Measurements from ENCODE around the gene CCDC73.
"Not testable (repeated sequence)": the region's sequence is repeated elsewhere in the genome, so short reads cannot be mapped to it uniquely, and the experiment has no call there.

The CCDC73 gene

DNA sequence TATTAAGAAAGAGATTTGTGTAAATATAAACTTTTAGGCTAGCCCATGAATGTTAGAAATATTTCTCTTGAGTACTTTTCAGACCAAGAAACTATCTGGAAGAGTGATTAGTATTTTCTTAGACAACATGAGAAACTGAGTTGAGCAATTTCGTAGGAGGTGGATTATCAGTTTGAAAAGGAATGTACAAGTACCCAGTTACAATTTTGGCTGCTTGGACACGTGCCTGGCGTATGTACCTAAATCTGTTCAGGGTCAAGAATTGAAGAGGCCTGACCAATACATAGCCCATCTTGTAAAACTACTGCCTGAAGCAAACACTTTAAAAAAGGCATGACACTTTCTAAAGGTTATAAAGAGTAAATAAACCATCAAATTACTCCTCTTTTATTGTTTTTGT lies 71.1 kb downstream of the CCDC73 start:
- no peak for DNase-seq (ENCODE audit: low read depth, low spot score)
- H3K4me3 ChIP-seq (ENCODE audit: low read length), result no peak overlapping the region

DNA sequence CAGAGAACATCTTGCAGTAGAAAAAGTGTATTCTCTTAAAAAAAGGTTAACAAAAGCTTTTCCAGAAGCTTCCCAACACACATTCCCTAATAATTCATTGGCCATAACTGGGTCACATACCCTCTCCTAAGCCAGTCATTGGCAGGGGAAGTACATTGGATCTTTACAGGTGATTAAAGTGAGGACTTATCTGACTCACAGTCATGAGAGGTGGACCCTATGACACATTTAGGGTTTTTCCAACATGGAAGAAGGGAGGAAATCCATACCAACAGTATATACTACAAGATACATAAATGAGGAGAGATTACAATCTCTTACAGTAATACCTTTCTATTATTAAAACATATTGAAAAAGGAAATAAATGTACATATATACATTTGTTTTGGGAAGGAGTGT lies 72.2 kb downstream of the CCDC73 start:
- no peak overlapping the region for H3K4me3 ChIP-seq (ENCODE audit: low read length)
- no peak for DNase-seq (ENCODE audit: low read depth, low spot score)

DNA sequence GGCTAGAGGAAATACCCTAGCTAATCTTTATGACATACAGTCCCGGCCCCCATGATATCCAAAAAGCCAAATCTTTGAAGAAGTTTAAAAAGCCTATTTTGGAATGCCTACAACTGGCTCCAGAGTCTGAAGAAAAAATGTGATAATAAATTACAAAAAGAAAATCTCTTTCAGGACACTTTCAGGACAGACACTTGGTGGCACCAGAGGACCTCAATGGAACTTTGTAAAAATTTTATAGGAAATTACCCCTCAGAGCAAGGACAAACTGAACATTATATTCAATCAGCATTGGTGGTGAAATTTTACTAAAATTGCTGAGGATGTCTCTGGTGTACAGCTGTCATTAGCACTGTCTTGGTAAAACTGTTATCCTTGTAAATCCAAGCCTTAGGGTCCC lies 81.0 kb downstream of the CCDC73 start:
- no peak overlapping the region for H3K4me3 ChIP-seq (ENCODE audit: low read length)
- DNase-seq (ENCODE audit: low read depth, low spot score), result no peak

DNA sequence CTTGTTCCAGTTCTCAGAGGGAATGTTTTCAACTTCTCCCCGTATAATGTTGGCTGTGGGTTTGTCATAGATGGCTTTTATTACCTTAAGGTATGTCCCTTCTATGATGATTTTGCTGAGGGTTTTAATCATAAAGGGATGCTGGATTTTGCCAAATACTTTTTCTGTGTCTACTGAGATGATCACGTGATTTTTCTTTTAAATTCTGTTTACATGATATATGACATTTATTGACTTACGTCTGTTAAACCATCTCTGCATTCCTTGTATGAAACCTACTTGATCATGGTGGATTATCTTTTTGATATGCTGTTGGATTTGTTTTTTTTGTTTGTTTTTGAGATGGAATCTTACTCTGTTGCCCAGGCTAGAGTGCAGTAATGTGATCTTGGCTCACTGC lies 85.5 kb downstream of the CCDC73 start:
- not testable (repeated sequence) for H3K4me3 ChIP-seq (ENCODE audit: low read length); DNase-seq (ENCODE audit: low read depth, low spot score)

DNA sequence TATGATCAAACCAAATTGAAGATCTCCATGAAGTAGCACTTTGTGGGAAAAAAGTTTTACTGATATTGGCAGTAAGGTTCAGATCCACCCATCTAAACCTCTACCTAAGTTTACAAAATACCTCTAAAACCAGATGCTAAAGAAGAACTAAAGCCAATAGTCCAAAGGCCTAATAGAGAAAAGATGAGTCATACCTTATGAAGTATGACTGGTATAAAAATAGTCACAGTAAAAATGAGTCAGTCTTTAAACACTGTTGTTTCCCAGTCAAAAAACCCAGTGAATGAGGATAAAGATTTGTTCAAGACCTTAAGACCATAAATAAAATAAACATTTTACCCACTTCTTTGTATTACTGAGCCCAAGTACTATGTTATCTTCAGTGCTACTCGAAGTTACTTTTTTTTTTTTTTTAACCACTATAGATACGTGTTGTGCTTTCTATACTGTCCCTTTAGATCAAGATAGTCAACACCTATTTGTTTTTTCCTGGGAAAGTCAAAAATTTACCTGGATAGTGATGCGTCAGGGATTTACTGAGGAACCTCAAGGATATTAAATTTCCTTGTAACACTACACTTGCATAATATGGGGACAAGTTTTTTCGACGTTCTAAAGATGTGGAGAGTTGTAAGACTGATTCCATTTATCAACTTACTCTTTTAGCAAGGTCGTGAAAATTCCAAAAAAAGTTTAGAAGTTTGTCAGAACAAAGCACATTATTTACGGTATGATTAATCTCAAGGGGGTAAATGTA lies 87.3 kb downstream of the CCDC73 start:
- no peak for DNase-seq (ENCODE audit: low read depth, low spot score)

DNA sequence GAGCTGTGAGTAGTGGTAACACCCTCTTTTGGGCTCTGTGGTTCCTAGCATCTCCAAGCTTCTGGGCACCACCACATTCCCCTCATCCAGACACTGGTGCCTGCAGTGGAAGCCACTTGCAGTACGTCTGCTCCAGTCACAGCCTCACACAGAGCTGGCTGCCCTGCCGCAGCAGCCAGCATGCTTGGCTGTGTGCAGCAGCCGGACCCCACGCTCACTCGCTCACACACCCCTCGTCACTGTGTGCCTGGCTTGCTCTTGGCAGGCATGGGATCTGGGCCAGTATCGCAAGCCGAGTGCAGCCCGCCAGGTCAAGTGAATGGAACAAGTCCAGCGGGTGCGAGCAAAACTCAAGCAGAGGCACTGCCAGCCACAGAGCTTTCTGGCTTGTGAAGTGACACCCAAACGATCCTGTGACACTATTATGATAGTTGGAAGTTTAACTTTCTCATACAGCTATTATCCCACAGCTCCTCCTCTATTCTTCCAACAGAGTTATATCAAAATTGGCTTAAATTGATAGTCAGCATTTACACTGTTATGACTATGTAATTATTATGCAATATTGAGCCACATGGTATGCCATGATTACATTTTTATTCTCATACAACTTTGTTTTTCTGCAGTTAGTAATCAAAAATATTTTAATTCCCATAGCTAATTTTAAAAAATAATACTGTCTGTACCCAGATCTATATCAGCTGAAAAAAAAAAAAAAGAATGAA lies 89.0 kb downstream of the CCDC73 start:
- DNase-seq (ENCODE audit: low read depth, low spot score), result no peak

More for the DNA sequence above, 87.3 kb downstream of the CCDC73 start:
- no peak overlapping the region for H3K4me3 ChIP-seq (ENCODE audit: low read length)

DNA sequence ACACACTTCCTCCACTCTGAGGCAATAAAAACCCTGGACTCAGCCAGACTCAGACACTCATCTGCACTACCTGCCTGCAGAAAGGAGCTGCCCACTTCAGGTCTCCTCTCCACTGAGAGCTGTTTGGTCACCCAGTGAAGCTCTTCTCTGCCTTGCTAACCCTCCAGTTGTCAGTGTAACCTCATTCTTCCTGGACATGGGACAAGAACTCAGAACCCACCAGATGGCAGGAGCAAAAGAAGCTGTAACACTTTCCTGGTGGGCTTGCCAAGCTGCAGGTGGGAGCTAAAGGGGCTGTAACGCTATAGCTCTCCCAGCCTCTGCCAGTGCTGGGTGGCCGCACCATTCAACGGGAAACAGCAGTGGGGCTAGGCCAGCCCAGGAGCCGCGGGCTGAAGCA lies 89.7 kb downstream of the CCDC73 start:
- no peak for DNase-seq (ENCODE audit: low read depth, low spot score)
- no peak overlapping the region for H3K4me3 ChIP-seq (ENCODE audit: low read length)

More for the DNA sequence above, 89.0 kb downstream of the CCDC73 start:
- no peak overlapping the region for H3K4me3 ChIP-seq (ENCODE audit: low read length)

DNA sequence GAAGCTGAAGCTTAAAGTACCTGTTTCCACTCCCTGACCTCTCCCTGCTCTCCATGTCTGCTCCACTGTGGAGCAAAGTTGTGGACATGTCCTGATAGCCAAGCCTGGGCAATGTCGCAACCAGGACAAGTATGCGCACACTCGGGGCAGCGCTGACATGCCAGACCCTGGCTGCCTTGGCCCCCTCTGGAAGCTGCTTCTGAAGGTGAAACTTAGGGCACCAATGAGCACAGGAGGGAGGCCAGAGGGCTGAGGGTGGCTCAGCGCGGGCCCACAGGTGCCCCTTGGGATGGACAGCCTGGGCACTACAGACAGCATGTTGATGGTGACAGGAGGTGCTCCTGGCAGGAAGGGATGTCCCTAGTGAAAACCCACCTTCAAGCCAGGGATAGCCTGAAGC lies 90.2 kb downstream of the CCDC73 start:
- no peak for DNase-seq (ENCODE audit: low read depth, low spot score)
- no peak overlapping the region for H3K4me3 ChIP-seq (ENCODE audit: low read length)

DNA sequence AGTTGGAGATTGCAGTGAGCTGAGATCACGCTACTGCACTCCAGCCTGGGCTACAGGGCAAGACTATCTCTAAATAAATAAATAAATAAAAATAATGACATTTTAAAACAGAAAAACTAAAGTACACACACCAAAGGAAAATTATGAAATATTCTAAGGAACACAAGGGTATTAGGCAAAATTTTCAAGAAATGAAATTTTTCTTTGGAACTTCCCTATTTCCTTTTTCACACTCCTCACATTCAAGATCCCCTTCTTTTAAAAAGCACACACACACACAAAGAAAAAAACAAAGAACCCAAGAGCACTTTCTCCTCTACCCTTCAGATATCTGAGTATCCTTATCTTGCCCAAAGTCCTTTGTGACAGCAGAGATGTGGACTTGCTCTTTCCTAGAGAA lies 92.8 kb downstream of the CCDC73 start:
- H3K4me3 ChIP-seq (ENCODE audit: low read length), result no peak overlapping the region
- no peak for DNase-seq (ENCODE audit: low read depth, low spot score)

DNA sequence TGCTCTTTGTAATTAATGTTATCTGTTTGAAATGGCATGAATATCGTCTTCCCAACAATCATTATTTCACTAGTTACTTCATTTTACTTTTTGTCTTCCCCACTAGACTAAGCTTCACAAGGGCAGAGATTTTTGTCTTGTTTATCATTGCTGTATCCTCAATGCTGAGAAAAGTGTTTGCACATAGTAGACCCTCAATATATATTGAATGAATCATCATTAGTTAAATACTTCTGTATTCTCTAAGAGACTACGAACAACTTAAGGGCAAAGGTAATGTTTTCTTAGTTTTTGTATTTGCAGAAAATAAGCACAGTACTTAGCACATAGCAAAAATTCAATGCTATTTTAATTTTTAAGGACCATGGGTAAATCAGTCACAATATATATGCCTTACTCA lies 95.9 kb downstream of the CCDC73 start:
- no peak for DNase-seq (ENCODE audit: low read depth, low spot score)
- no peak overlapping the region for H3K4me3 ChIP-seq (ENCODE audit: low read length)

DNA sequence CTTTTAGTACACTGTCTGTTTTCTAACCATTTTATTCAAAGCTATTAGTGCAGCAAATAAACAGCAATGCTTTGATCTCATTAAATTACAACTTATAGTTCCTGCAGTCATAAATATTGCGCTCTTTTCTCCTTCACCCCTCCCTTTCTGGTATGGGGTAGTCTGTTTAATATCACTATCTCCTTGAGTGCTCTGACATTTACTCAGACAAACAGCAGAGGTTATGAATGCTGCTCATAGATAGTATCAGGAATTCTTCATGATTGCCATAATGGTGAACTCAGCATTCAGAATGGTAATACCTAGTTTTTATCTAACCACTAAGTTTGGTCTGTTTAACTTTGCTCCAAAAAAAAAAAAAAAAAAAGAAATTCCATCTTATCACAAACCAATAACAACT lies 123.4 kb downstream of the CCDC73 start:
- H3K4me3 ChIP-seq (ENCODE audit: low read length), result no peak overlapping the region
- no peak for DNase-seq (ENCODE audit: low read depth, low spot score)

DNA sequence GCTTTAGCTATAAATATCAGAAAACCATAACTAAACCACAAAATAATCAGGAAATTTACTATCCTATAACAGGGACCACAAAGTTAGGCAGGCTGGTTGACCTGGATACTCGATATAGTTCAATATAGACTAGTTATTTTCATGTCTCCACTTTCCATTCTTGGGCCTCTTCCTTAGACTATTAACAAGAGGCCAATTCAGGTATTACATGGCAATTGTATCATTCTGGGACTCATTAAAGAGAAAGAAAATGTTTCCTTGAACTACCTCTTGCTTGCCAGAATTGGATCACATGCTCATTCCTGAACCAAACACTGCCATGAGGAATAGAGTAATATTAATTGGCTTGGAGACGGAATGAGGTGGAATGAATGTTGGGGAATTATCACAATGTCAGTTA lies 134.8 kb downstream of the CCDC73 start:
- H3K4me3 ChIP-seq (ENCODE audit: low read length), result no peak overlapping the region
- DNase-seq (ENCODE audit: low read depth, low spot score), result no peak

DNA sequence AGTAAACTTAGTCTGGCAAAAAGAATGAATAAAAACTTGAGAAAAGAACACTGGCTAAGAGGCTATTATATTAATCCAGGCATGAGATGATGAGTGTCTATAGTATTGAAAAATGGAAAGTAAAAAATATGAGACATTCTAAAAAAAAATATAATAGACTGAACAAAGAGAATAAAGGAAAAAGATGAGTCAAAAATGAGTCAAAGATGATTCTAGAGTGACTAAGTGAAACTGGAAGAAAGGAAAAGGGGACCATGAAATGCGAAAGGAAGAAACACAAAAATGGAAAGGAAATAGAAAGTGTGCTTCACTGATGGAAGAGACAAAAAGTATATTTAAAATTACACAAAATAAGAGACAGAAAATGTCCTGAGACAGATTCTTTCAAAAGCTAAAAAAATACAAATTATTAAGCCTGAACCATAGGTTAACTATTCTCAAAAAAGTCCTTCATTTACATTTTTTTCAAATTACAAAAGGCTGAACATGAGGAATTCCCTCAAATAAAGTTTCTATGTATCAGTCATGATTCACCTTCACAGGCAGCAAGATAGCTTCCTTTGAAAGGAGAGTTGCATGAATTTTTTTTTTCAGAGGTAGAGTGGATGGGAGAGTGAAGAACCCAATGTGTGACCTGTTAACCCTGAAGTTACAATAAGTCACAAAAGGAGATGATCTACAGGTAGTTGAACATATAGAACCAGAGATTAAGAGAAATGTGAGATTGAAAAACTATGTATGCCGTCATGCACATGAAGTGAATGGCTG lies 135.6 kb downstream of the CCDC73 start:
- no peak for DNase-seq (ENCODE audit: low read depth, low spot score)
- no peak overlapping the region for H3K4me3 ChIP-seq (ENCODE audit: low read length)

DNA sequence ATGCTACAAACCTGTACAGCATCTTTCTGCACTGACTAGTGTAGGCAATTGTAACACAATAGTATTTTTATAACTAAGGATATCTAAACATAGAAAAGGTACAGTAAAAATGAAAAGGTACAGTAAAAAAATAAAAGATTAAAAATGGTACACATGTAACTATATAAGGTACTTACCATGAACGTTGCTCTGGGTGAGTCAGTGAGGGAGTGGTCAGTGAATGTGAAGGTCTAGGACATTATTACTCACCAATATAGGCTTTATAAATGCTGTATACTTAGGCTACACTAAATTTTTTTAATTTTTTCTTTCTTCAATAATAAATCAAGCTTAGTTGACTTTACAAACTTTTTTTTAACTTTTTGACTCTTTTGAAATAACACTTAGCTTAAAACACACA lies 150.9 kb downstream of the CCDC73 start:
- no peak for DNase-seq (ENCODE audit: low read depth, low spot score)
- H3K4me3 ChIP-seq (ENCODE audit: low read length), result no peak overlapping the region

DNA sequence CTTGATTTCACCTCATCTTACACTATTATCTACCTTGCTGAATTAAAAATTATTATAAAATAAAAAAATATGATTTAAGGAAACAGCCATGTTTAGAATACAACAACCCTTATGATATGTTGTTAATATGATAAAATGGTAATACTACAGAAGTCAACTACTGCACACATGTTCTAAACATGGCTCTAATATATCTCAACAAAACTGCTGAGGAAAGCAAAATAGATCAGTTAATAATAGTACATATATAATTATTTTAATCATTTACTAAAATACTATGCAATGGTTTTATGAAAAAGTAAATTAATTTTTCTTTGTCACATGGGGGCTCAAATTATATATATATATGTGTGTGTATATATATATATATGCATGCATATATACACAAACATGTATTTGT lies 153.1 kb downstream of the CCDC73 start:
- no peak for DNase-seq (ENCODE audit: low read depth, low spot score)
- no peak overlapping the region for H3K4me3 ChIP-seq (ENCODE audit: low read length)

DNA sequence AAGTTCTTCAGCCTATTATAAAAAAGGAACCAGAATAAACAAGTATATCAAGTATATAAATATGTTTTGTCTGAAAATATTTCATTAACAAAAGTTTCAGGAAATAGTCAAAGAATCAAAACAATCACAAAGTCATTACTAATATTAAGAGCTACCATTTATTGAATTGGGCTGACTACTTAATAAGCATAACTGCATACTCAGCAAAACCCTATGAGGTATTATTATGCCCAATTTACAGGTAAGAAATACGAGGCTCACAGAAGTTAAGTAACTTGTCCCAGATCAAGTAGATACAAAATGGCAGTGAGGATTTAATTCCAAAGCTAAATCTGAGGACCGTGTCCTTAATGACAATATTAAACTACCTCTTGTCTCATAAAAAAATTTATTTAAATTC lies 158.6 kb downstream of the CCDC73 start:
- no peak for DNase-seq (ENCODE audit: low read depth, low spot score)
- no peak overlapping the region for H3K4me3 ChIP-seq (ENCODE audit: low read length)

DNA sequence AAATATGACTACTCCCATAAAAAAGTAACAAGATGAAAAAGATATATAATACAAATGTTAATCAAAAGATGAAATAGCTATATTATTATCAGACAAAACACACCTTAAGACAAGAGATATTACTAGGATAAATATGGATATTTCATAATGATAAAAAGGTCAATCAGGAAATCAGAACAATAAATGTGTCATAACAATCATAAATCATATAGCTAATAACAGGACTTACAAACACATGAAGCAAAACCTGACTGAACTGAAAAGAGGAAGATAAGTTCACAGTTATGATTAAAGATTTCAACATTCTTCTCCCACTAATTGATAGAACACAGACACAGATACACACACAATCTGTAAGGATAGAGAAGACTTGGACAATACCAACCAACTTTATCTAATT lies 163.6 kb downstream of the CCDC73 start:
- H3K4me3 ChIP-seq (ENCODE audit: low read length), result no peak overlapping the region
- no peak for DNase-seq (ENCODE audit: low read depth, low spot score)

DNA sequence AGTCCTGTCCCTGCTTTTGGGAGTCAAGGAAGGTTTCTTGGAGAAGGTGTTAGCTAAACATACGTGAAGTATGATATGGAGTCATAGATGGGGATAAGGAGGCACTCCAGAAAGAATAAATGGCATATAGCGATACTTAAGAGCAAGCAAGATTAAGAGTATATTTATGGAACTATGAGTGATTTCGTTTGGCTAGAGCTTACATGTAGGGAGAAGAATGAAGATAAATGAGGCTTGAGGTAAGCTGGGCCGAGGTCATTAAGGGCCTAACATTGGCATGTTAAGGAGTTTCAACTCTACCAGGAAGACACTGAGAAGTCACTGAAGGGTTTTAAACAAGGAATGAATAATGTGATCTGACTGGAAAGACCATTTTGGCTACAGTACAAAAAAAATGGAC lies 177.6 kb downstream of the CCDC73 start:
- no peak overlapping the region for H3K4me3 ChIP-seq (ENCODE audit: low read length)
- no peak for DNase-seq (ENCODE audit: low read depth, low spot score)

DNA sequence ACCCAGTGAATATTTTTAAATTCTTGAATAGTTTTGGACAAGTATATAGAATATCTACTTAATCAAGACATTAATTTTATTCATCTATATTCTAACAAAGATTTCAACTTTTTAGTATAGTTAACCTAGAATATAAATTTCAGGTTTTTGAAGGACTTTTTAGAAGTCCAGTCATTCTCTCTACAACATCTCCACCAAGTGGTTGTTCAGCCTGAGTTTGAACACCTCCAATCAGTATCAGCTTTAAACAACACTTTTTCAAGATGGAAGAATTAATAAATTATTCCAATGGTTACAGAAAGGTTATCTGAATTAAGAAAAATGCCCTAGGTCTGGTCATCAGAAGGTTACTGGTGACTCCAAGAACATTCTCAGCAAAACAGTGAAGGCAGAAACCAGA lies 179.0 kb downstream of the CCDC73 start:
- no peak for DNase-seq (ENCODE audit: low read depth, low spot score)
- H3K4me3 ChIP-seq (ENCODE audit: low read length), result no peak overlapping the region

DNA sequence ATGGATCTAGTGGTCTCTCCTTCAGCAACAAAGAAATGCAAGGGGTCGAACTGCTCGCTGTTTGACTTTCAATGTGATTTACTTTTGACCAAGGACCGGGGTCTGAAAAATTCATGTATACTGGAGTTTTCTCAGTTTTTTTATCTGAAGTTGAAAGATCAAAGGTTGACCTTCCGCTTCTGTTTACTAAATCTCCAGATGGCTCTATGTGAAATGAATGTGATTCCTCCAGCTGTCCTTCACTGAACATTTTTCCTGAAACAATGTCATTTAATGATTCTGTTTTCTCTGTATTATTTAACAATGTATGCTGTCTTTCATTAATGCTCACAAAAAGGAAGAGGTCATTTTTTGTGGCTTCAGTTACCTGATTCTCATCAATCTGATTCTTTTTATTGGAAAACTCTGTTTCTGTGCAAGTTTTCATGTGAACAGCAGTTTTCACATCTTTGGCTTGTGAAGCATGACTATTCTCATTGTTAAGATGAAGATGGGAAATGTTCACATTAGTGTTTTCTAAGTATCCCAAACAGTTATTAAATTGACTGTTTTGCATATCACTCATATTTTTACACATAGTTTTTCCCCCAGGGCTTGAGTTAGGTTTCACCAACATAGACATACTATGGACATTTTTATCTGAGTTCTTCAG lies 180.8 kb downstream of the CCDC73 start:
- DNase-seq (ENCODE audit: low read depth, low spot score), result no peak
- H3K4me3 ChIP-seq (ENCODE audit: low read length), result no peak overlapping the region

Measured in Jurkat, Clone E6-1 (cell line).